Epithelial cell of umbilical artery (primary cell): ENCODE data around the gene S100Z. TPM values are rescaled to one million over a fixed set of nuclear protein-coding genes. Genes with fewer than 3 reads are reported as not detected.

ENCODE experiments used
- total RNA-seq: library from RNA; depleted of rRNA; stranded (reverse); fragments of >200 nt; gene quantifications from 2 replicates; pipeline ENCODE4 v1.2.3, GENCODE V29; 2014

S100Z gene
- total RNA-seq = not detected in 2 replicates

DNA sequence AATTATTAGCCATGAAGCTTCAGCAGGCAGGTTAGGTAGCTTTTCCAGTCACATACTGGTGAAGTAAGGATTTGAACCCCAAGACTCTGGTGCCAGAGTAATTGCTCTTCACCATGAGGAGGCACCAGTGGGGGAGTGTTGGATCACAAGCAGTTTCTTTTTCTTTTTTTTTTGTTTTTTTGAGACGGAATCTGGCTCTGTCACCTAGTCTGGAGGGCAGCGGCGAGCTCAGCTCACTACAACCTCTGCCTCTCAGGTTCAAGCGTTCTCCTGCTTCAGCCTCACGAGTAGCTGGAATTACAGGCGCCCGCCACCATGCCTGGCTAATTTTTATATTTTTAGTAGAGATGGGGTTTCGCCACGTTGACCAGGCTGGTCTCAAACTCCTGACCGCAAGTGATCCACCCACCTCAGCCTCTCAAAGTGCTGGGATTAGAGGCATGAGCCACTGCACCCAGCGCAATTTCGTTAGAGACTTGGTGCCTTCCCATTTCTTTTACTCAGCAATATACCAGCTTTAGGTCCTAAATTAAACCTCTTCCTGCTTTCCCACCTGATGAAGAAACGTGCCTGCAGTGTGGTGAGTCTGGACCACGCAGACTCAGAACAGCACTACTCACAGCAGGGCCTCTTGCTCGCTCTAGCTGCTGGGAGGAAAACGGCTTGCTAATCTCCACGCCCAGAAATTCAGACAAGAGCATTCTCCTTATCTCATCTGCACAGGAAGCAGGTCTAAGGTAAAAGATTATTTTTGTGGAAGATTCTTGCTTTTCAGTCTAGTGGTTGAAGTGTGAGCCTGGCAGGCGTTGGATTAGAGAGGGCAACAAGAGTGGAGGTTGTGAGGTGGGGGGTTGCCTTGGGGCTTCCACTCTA, at the start of gene S100Z:
Gene S100Z (plus strand): TSS at position 596 of the 873 bp plus-strand sequence. CDS start 25,346 bp downstream, outside the sequence.

DNA sequence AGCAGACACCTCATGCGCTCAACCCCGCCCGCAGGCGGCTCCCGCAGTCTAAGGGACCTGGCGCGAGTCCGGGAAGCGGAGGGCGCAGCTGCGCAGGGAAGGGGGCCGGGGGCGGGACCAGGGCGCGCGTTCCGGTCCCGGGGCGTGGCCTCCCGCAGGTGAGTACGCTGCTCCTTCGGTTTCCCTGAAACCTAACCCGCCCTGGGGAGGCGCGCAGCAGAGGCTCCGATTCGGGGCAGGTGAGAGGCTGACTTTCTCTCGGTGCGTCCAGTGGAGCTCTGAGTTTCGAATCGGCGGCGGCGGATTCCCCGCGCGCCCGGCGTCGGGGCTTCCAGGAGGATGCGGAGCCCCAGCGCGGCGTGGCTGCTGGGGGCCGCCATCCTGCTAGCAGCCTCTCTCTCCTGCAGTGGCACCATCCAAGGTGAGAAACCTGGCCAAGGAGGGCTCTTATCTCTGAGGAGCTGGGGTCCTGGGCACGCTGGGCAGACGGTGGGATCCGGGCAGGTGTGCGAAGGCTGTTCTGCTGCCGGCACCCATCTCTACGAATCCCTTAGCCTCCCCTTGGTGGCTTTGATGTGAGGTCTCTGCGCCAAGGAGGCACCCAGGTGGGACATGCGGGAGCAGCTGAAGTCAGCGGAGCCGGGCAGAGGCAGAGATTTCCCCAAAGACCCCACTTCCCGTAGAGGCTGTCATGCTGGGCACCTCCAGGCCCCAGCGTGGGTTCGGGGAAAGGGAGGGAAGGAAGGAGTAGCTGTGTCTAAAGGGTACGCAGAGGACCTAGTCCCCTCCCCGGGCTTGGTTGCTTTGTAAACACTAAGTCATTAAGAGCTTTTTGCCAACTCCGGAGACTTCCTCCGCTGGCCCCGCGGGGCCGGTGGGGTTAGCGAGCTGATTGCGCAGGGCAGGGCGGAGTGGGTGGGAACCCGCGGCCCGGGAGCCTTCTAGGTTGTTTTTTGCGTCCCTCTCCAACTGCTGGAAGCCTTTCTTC, 30.7 kb upstream of the S100Z start, which contains the start of gene F2RL1:
Gene F2RL1 (plus strand): TSS at position 187 of the 988 bp plus-strand sequence. CDS start 153 bp downstream, at position 340.

DNA sequence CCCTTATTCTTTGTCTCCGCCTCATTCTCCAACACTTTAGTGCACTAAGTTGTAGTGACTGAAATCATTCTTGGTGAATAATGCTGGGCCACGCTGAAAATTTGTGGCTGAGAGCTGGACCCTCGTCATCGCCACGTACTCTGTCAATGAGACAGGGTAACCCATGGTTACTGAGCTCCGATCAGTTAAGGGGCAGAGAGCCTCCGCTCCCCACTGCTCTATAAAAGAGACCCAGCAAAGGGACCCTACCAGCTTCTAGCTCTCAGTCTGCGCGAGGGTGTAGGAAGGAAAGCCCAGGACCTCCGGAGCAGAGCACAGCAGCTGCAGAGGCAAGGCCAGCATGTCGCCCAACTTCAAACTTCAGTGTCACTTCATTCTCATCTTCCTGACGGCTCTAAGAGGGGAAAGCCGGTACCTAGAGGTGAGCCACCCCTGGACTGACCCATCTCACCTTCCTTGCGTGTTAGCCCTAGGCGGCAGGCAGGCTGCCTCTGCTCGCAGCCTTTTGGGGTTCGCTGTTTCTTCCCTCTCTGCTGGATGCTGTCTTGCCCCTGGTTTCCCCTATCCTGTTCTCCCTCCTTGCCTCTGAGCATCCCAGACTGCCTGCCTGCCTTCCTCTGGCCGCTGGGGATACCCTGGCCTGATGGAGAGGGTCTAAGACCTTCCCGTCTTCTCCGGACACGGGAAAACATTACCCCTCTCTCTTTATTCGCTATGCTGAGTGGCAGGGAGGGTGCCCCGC, 103.2 kb downstream of the S100Z start, which contains the start of gene CRHBP:
Gene CRHBP (plus strand): TSS at position 251 of the 742 bp plus-strand sequence. CDS start 90 bp downstream, at position 341.

Other genes with a start within 250 kb of the S100Z start
- 0.65 and 2.3 TPM in 2 replicates for gene F2RL2, start 226.6 kb upstream of the S100Z start, total RNA-seq
- 144 and 181 TPM in 2 replicates for gene F2R, start 133.9 kb upstream of the S100Z start, total RNA-seq
- 77.1 and 150 TPM in 2 replicates for gene F2RL1, start 31.0 kb upstream of the S100Z start, total RNA-seq
- 0.15 TPM in 1 of 2 replicates, not detected in the other for gene CRHBP, start 103.0 kb downstream of the S100Z start, total RNA-seq
- gene AGGF1, start 180.4 kb downstream of the S100Z start, total RNA-seq = 16.9 and 20.7 TPM in 2 replicates
- 2.3 and 2.6 TPM in 2 replicates for gene ZBED3, start 237.3 kb downstream of the S100Z start, total RNA-seq